CD4-positive, alpha-beta T cell treated with Interleukin-12 subunit alpha and Interleukin-12 subunit beta, for 1 hour (primary cell): Measurements from ENCODE around the gene GAA.
"Not testable (repeated sequence)": the region's sequence is repeated elsewhere in the genome, so short reads cannot be mapped to it uniquely, and the experiment has no call there.

Experiments used
- DNase-seq: peaks from one replicate; pipeline ENCODE4 v3.0.0-alpha.2; 2020

Gene GAA

GRCh38 chr17:80151333-80151732, 50.0 kb downstream of the GAA start:
- DNase-seq, result no peak

- no peak for DNase-seq
Measured at GRCh38 chr17:80152081-80152702, 50.8 kb downstream of the GAA start.

DNA sequence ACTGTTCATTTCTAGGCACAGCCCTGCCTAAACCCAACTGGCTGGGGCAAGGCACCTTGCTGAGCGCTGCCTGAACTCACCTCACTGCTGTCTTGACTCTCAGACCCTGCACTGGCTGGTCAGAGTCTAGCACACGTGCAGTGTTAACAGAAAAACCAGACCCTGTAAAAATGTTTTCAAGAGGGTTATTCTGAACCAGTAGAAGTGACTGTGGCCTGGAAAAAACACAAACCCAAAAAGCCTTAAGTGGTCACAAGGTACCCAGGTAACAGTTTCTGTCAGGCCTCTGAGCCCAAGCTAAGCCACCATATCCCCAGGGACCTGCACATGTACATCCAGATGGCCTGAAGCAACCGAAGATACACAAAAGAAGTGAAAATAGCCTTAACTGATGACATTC, 51.6 kb downstream of the GAA start:
- DNase-seq, result no peak

DNA sequence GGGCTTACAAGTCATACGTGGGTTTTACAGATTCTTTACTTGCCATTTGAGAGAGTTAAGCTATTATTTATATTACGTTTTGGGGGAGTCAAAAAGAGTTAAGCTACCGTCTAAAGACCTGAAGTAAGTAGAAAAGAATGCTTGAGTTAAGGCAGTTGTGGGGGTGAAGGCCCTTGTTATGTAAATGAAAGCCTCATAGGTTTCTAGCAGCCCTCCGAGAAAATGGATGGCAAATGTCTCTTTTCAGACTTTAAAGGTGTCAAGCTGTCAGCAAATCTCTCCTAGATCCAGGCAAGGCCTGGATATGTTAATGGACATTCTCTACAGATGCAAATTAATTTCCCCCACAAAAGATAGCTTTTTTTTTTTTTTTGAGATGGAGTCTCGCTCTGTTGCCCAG, 52.8 kb downstream of the GAA start:
- DNase-seq, result no peak

DNA sequence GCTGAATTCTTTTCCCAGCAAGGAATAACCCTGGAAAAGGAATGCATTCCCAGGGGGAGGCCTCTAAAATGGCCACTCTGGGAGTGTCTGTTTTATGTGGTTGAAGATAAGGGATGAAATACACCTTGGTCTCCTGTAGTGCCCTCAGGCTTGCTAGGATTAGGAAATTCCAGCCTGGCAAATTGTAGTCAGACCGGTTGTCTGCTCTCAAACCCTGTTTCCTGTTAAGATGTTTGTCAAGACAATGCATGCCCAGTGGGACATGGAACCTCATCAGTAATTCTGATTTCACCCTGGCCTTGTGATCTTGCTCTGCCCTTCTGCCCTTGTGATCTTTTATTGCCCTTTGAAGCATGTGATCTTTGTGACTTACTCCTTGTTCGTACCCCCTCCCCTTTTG, 54.2 kb downstream of the GAA start:
- not testable (repeated sequence) for DNase-seq

- no peak for DNase-seq
Measured at GRCh38 chr17:80158846-80159245, 57.5 kb downstream of the GAA start.

DNA sequence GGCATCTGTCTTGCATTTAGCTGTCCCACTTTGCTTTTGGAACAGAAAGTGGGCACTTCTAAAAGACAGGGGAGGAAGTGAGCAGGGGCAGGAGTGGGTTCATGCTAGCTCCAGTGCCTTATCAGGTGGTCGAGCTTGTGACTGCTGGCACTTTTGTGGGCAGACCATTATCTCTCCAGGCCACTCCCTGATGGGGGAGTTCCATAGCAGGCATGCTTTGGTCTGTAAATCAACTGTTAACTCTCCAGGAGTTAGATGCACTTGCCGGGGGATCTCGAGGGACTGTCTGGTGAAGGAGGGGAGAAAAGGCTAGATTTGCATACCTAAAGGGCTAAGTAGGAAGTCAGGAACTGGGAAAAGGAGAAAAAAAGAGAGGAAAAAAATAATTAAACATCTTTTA, 59.2 kb downstream of the GAA start:
- no peak for DNase-seq

GRCh38 chr17:80163336-80163735, 62.0 kb downstream of the GAA start:
- no peak for DNase-seq

GRCh38 chr17:80164185-80164584, 62.8 kb downstream of the GAA start:
- no peak for DNase-seq

- no peak for DNase-seq
Measured at GRCh38 chr17:80166446-80166845, 65.1 kb downstream of the GAA start.

DNA sequence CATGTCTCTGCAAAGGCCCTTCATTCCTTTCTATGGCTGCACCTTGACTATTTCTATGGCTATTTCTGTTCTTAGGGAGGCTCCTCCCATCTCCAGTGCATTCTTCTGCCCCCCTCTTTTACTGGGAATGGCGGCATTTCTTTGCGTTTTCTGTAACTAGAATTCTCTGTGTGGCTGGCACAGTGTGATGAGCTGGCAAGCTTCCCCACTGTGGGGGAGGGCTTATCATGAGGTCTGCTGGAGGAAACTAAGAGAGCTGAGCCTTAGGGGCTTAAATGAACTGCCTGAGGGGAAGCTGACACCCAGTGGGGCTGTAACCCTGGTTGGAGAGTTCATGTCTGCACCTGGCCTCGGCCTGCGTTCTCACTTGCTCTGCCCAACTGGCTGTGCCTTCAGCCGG, 67.0 kb downstream of the GAA start:
- no peak for DNase-seq

- no peak for DNase-seq
Measured at GRCh38 chr17:80169107-80169506, 67.7 kb downstream of the GAA start.
